Frontal cortex (tissue), 4 donors: ENCODE measurements around the gene CD33. TPM values are rescaled to one million over a fixed set of nuclear protein-coding genes. Genes with fewer than 3 reads are reported as not detected.

Source experiments
- DNase-seq, 2 donors: peaks; one replicate each; pipeline ENCODE4 v3.0.0; 2012; ENCODE audit warnings: low spot score in 2 of 2
- FAIRE-seq: peaks from 2 replicates; lab custom pipeline; 2012; peaks lifted over from hg19 to GRCh38; lab: Jason Lieb, UNC
- small RNA-seq: library from RNA; depleted of rRNA; stranded (forward); fragments of <200 nt; gene quantifications from one replicate; pipeline ENCODE3, GENCODE V24; 2014
- total RNA-seq: library from RNA; depleted of rRNA; stranded (reverse); fragments of >200 nt; gene quantifications from one replicate; pipeline ENCODE4 v1.2.3, GENCODE V29; 2014
- donor health status: control.
- donor health status: control.
- donor health status: control.

CD33 gene
- total RNA-seq, 1 donor from 2014 or later = 0.41 TPM

- FAIRE-seq = no peak
- no peak for DNase-seq
Observed at GRCh38 chr19:51256155-51256625, 31.3 kb downstream of the CD33 start.

GRCh38 chr19:51257471-51257870 is 32.6 kb downstream of the CD33 start:
- DNase-seq (no peak), FAIRE-seq (no peak)

DNA sequence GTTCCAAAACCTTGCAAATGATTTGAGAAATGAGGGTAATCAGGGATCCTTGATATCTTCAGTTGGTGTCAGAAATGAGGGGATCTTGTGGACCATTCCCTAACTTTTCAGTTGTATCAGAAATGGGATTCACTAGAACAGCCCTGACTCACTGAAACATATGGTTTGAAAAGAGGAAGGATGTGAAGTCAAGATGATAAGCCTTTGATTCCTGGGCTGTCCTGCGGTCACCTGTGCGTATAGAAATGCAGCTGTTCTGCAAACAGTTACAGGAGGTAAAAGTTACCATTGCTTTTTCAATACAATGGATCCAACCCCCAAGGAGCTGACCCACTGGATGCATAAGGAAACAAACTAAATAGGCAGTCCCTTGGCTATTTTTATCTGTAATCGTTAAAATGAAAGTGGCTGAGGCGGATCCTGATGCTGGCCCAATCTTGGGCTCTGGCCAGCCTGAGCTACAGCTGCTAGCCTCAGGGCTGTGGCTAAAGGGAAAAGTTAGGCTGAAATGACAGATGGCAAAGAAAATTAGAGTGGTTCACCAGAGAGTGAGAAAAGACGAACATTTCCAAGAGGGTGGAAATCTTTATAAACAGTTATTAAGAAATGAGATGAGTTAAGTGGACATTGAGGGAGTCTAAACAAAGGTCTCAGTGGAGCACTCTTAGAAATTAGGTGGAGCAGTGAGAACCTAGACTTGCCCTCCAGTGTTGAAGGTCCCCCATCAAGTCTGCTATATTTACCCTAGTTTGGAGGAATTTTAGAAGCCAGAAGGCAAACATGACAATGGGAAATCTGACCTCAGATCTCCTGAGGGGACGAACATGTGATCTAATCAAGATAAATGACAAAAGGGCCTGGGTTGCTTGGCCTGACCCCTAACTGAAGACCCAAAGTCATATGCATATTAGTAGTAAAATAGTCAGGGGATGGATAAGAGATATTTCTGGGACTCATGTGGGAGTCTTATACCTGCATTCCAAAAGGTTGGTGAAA is 33.6 kb downstream of the CD33 start:
- FAIRE-seq (no peak), DNase-seq (no peak)

- FAIRE-seq (no peak), DNase-seq (no peak)
Observed at GRCh38 chr19:51259348-51260245, 34.7 kb downstream of the CD33 start.

GRCh38 chr19:51263808-51264207 is 38.9 kb downstream of the CD33 start:
- FAIRE-seq (no peak), DNase-seq (no peak)

- DNase-seq (peak in 1 of 2 donors; percentile 37), FAIRE-seq (no peak)
Observed at GRCh38 chr19:51271067-51271466, 46.2 kb downstream of the CD33 start.

GRCh38 chr19:51272183-51272810 is 47.4 kb downstream of the CD33 start:
- FAIRE-seq = no peak
- no peak for DNase-seq

- DNase-seq (no peak), FAIRE-seq (no peak)
Observed at GRCh38 chr19:51274049-51274770, 49.3 kb downstream of the CD33 start.

GRCh38 chr19:51277112-51277511 is 52.2 kb downstream of the CD33 start:
- DNase-seq = no peak
- FAIRE-seq = no peak

DNA sequence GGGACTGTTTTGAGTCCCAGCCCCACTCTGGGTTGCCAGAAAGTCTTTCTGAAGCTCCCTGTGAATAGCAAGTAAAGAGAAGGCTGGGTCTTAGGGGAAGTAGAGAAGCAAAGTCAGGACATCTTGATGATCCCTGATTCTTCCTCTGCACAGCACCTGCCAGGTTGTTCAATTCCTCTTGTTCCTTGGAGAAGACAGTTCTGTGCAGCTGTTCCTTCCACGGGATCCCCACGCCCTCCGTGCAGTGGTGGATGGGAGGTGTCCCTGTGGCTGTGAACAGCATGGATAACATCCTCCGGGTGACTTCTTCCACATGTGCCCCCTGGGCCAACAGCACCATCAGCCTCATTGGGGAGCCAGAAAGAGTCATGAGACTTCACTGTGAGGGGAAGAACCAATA is 57.5 kb downstream of the CD33 start:
- DNase-seq = no peak
- no peak for FAIRE-seq

DNA sequence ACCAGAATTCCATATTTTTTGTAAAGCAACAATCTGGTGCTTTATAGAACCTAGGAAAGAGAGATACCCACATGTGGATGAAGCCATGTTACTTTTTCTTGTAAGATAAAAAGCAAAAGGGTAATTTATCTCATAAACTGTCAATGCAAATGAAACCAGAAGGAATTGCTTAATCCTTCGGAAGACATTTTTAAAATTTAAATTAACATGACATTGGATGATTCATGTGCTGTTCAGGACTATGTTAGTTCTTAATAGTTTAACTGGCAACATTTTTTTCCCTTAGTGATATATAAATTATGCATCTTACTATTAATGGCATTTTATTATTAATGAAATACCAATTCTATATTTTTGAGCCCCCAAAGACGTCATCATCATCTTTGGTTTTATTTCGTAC is 60.8 kb downstream of the CD33 start:
- no peak for FAIRE-seq
- no peak for DNase-seq

Small RNA genes within 50 kb of the gene (small RNA-seq; reads per million reads assigned to genes)
- gene MIR8074 = not detected

Other genes with a start within 250 kb of the CD33 start
- not detected for gene KLK7, start 241.2 kb upstream of the CD33 start, total RNA-seq
- gene KLK8, start 223.5 kb upstream of the CD33 start, total RNA-seq = not detected
- gene KLK10, start 205.4 kb upstream of the CD33 start, total RNA-seq = not detected
- not detected for gene KLK11, start 198.5 kb upstream of the CD33 start, total RNA-seq
- not detected for gene KLK12, start 190.1 kb upstream of the CD33 start, total RNA-seq
- gene KLK13, start 160.0 kb upstream of the CD33 start, total RNA-seq = not detected
- gene KLK14, start 142.2 kb upstream of the CD33 start, total RNA-seq = not detected
- gene CTU1, start 116.7 kb upstream of the CD33 start, total RNA-seq = 4.1 TPM
- gene SIGLEC9, start 100.2 kb upstream of the CD33 start, total RNA-seq = 0.41 TPM
- gene SIGLEC7, start 82.8 kb upstream of the CD33 start, total RNA-seq = under 0.01 TPM
- not detected for gene SIGLECL1, start 26.0 kb downstream of the CD33 start, total RNA-seq
- gene IGLON5, start 86.6 kb downstream of the CD33 start, total RNA-seq = 4.1 TPM
- 0.41 TPM for gene VSIG10L, start 117.1 kb downstream of the CD33 start, total RNA-seq
- gene ETFB, start 141.3 kb downstream of the CD33 start, total RNA-seq = 41.2 TPM
- gene CLDND2, start 143.9 kb downstream of the CD33 start, total RNA-seq = not detected
- gene NKG7, start 147.6 kb downstream of the CD33 start, total RNA-seq = not detected
- not detected for gene LIM2, start 162.9 kb downstream of the CD33 start, total RNA-seq
- gene C19orf84, start 165.5 kb downstream of the CD33 start, total RNA-seq = not detected
- gene SIGLEC10, start 192.6 kb downstream of the CD33 start, total RNA-seq = 1.2 TPM
- 0.82 TPM for gene SIGLEC8, start 233.4 kb downstream of the CD33 start, total RNA-seq